SK-N-SH (cell line): ENCODE measurements around the gene SPATA16.

Source experiments
- CTCF ChIP-seq: fragments of 200-600 bp; sonication (generic); IDR thresholded peaks from 2 replicates; pipeline ENCODE4 v1.6.1; 2017; ENCODE audit warnings: antibody characterized with exemption, mild to moderate bottlenecking, moderate library complexity
- TAF1 ChIP-seq: IDR thresholded peaks from 2 replicates; pipeline ENCODE4 v1.6.1; 2012; ENCODE audit warnings: low read depth, mild to moderate bottlenecking, low read length, moderate library complexity, borderline replicate concordance

- TF ChIP-seq CTCF (no peak), TAF1 (no peak)
Observed at GRCh38 chr3:172913911-172914655, 227.0 kb downstream of the SPATA16 start.
